HT-29 (cell line): ENCODE results near the gene PAX4. TPM values are rescaled to one million over a fixed set of nuclear protein-coding genes. Genes with fewer than 3 reads are reported as not detected.
"Not testable (repeated sequence)": the region's sequence is repeated elsewhere in the genome, so short reads cannot be mapped to it uniquely, and the experiment has no call there.

Source experiments
- DNase-seq: peaks from one replicate; pipeline ENCODE4 v3.0.0-alpha.2; 2015; ENCODE audit warnings: low spot score
- total RNA-seq: library from RNA; depleted of rRNA; stranded (reverse); fragments of >200 nt; shearing (Covaris generic); gene quantifications from 2 replicates; pipeline ENCODE4 v1.2.3, GENCODE V29; 2014; rRNA removed

PAX4 gene
- total RNA-seq, 1 experiment from 2014 or later, result 2.5 TPM

- no peak for DNase-seq
Observed at GRCh38 chr7:127586346-127586745, 31.6 kb downstream of the PAX4 start.

GRCh38 chr7:127585044-127585953 lies 32.6 kb downstream of the PAX4 start, which contains the start of gene GCC1:
TSS of gene GCC1 (minus strand) at chr7:127585596. CDS start at chr7:127585182, 414 bp downstream.
- DNase-seq, result peak; percentile 92

GRCh38 chr7:127584648-127585043 lies 33.3 kb downstream of the PAX4 start:
- no peak for DNase-seq

- DNase-seq, result no peak
Observed at GRCh38 chr7:127582361-127582760, 35.6 kb downstream of the PAX4 start.

GRCh38 chr7:127581716-127582115 lies 36.2 kb downstream of the PAX4 start:
- no peak for DNase-seq

DNA sequence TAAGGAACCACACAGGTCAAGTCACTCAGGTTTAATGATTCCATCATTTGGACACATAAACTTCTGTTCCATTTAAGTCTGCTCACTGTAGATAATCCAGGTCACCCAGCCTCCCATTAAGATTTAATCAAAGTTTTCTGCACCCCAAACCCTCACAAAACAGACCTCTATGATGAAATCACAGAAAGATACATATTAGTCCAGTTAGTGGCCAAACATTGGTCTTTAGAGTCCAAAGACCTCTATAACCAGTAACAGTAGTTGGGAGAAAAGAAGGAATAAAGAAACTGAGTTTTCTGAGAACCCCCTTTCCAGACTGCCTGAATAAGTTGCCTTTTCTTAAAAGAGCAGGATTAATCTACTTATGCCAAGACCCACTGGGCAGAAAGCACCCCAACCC lies 37.3 kb downstream of the PAX4 start:
- no peak for DNase-seq

- DNase-seq, result no peak
Observed at GRCh38 chr7:127578711-127579275, 39.1 kb downstream of the PAX4 start.

GRCh38 chr7:127578036-127578684 lies 39.8 kb downstream of the PAX4 start:
- DNase-seq, result no peak

GRCh38 chr7:127571741-127572505 lies 46.0 kb downstream of the PAX4 start:
- no peak for DNase-seq

- DNase-seq, result not testable (repeated sequence)
Observed at GRCh38 chr7:127568034-127568433, 49.9 kb downstream of the PAX4 start.

- DNase-seq, result no peak
Observed at GRCh38 chr7:127566242-127566641, 51.7 kb downstream of the PAX4 start.

Other genes with a start within 250 kb of the PAX4 start
- 15.9 and 19.1 TPM in 2 replicates for gene ZNF800, start 225.4 kb downstream of the PAX4 start, total RNA-seq
- gene GCC1, start 32.5 kb downstream of the PAX4 start, total RNA-seq, result 14.7 and 15.1 TPM in 2 replicates
- gene ARF5, start 29.7 kb downstream of the PAX4 start, total RNA-seq, result 349 and 366 TPM in 2 replicates
- gene FSCN3, start 24.4 kb downstream of the PAX4 start, total RNA-seq, result 2.5 and 2.6 TPM in 2 replicates
- 178 and 193 TPM in 2 replicates for gene SND1, start 34.1 kb upstream of the PAX4 start, total RNA-seq